Neural cell (in vitro differentiated cells): Measurements from ENCODE around the gene COL18A1. TPM values are rescaled to one million over a fixed set of nuclear protein-coding genes. Genes with fewer than 3 reads are reported as not detected.
"Not testable (repeated sequence)": the region's sequence is repeated elsewhere in the genome, so short reads cannot be mapped to it uniquely, and the experiment has no call there.

Experiments
- H2AFZ ChIP-seq: fragments of 200-600, 300-800 bp; sonication (generic), shearing (Covaris generic); 2 replicates; pipeline ENCODE4 v1.6.0; 2014; ENCODE audit warnings: low read depth, mild to moderate bottlenecking, antibody characterized with exemption, low read length, moderate library complexity
- H3F3A ChIP-seq: fragments of 200-600 bp; shearing (Covaris generic); 2 replicates; pipeline ENCODE4 v1.6.1; 2016; ENCODE audit warnings: mild to moderate bottlenecking, moderate library complexity, mixed read lengths, antibody characterized with exemption, low read length; ENCODE audit not compliant: insufficient read depth, poor library complexity, severe bottlenecking
- H3K27ac ChIP-seq: fragments of 200-600, 300-800 bp; sonication (generic), shearing (Covaris generic); 2 replicates; pipeline ENCODE4 v1.5.1; 2014; ENCODE audit warnings: mild to moderate bottlenecking, low read length, moderate library complexity
- H3K27me3 ChIP-seq: fragments of 300-800, 200-600 bp; sonication (generic), shearing (Covaris generic); 2 replicates; pipeline ENCODE4 v1.6.0; 2014; ENCODE audit warnings: mild to moderate bottlenecking, low read depth, low read length, moderate library complexity; ENCODE audit not compliant: insufficient read depth
- H3K36me3 ChIP-seq: fragments of 300-800, 200-600 bp; sonication (generic), shearing (Covaris generic); 2 replicates; pipeline ENCODE4 v1.5.1; 2014; ENCODE audit warnings: mild to moderate bottlenecking, antibody characterized with exemption, low read length, moderate library complexity; ENCODE audit not compliant: insufficient read depth
- H3K4me2 ChIP-seq: fragments of 300-800, 200-600 bp; sonication (generic), shearing (Covaris generic); 2 replicates; pipeline ENCODE4 v1.6.0; 2014; ENCODE audit warnings: mild to moderate bottlenecking, low read length
- H3K4me3 ChIP-seq: fragments of 300-800, 200-600 bp; sonication (generic), shearing (Covaris generic); 2 replicates; pipeline ENCODE4 v1.5.1; 2014; ENCODE audit warnings: mild to moderate bottlenecking, low read length, moderate library complexity
- H3K79me2 ChIP-seq: fragments of 200-600 bp; shearing (Covaris generic); replicated peaks from 2 replicates; pipeline ENCODE4 v1.6.0; 2014; ENCODE audit warnings: mild to moderate bottlenecking, low read length, moderate library complexity; ENCODE audit not compliant: insufficient read depth
- H3K9ac ChIP-seq: fragments of 300-800, 200-600 bp; sonication (generic), shearing (Covaris generic); 2 replicates; pipeline ENCODE4 v1.6.1; 2016; ENCODE audit warnings: mild to moderate bottlenecking, low read length, mixed read lengths
- H3K9me2 ChIP-seq: fragments of 200-600 bp; shearing (Covaris generic); 2 replicates; pipeline ENCODE4 v1.6.1; 2016; ENCODE audit warnings: mild to moderate bottlenecking, low read length, mixed read lengths; ENCODE audit not compliant: insufficient read depth
- H3K9me3 ChIP-seq: fragments of 200-600, 300-800 bp; sonication (generic), shearing (Covaris generic); 2 replicates; pipeline ENCODE4 v1.6.1; 2016; ENCODE audit warnings: mild to moderate bottlenecking, mixed run types, low read length, moderate library complexity, mixed read lengths
- H4K20me1 ChIP-seq: fragments of 200-600 bp; shearing (Covaris generic); 2 replicates; pipeline ENCODE4 v1.6.1; 2016; ENCODE audit warnings: mild to moderate bottlenecking, mixed run types; ENCODE audit not compliant: insufficient read depth
- EP300 ChIP-seq: fragments of 450-650 bp; conservative IDR thresholded peaks from 2 replicates; pipeline ENCODE4 v1.6.1; 2014; ENCODE audit warnings: antibody characterized with exemption, mild to moderate bottlenecking, moderate library complexity; ENCODE audit not compliant: poor library complexity, severe bottlenecking
- EZH2 ChIP-seq: fragments of 200-600, 300-800 bp; shearing (Covaris generic), sonication (generic); IDR thresholded peaks from 2 replicates; pipeline ENCODE4 v1.6.1; 2014; ENCODE audit warnings: antibody characterized with exemption, low read length, borderline replicate concordance, mild to moderate bottlenecking; ENCODE audit not compliant: insufficient read depth, poor library complexity, severe bottlenecking
- MXI1 ChIP-seq: fragments of 450-650 bp; conservative IDR thresholded peaks from 2 replicates; pipeline ENCODE4 v1.6.1; 2014; ENCODE audit warnings: antibody characterized with exemption, mild to moderate bottlenecking; ENCODE audit not compliant: poor library complexity, severe bottlenecking
- POLR2AphosphoS5 ChIP-seq: IDR thresholded peaks from 2 replicates; pipeline ENCODE4 v1.6.1; 2012
- RAD21 ChIP-seq: fragments of 450-650 bp; conservative IDR thresholded peaks from 2 replicates; pipeline ENCODE4 v1.6.1; 2014; ENCODE audit warnings: antibody characterized with exemption, mild to moderate bottlenecking, moderate library complexity
- SMC3 ChIP-seq: fragments of 450-650 bp; conservative IDR thresholded peaks from 2 replicates; pipeline ENCODE4 v1.6.1; 2014; ENCODE audit warnings: antibody characterized with exemption, mild to moderate bottlenecking, moderate library complexity; ENCODE audit not compliant: poor library complexity
- TAF1 ChIP-seq: IDR thresholded peaks from 2 replicates; pipeline ENCODE4 v1.6.1; 2012; ENCODE audit warnings: low read depth
- polyA plus RNA-seq: library from polyadenylated mRNA; depleted of rRNA; stranded (reverse); fragments of >200 nt; gene quantifications from 2 replicates; pipeline ENCODE4 v1.2.3, GENCODE V29; 2014
- TF ChIP-seq, protein P1 (sequence below): fragments of 450-650 bp; IDR thresholded peaks from 2 replicates; pipeline ENCODE4 v1.5.1; 2014; ENCODE audit warnings: antibody characterized with exemption, mild to moderate bottlenecking, moderate library complexity; ENCODE audit not compliant: poor library complexity, severe bottlenecking
- TF ChIP-seq, protein P2 (sequence below): IDR thresholded peaks from 2 replicates; pipeline ENCODE4 v1.6.1; 2012; ENCODE audit warnings: borderline replicate concordance

Gene COL18A1
- polyA plus RNA-seq, 1 donor from 2014 or later, result 2.5 TPM

DNA sequence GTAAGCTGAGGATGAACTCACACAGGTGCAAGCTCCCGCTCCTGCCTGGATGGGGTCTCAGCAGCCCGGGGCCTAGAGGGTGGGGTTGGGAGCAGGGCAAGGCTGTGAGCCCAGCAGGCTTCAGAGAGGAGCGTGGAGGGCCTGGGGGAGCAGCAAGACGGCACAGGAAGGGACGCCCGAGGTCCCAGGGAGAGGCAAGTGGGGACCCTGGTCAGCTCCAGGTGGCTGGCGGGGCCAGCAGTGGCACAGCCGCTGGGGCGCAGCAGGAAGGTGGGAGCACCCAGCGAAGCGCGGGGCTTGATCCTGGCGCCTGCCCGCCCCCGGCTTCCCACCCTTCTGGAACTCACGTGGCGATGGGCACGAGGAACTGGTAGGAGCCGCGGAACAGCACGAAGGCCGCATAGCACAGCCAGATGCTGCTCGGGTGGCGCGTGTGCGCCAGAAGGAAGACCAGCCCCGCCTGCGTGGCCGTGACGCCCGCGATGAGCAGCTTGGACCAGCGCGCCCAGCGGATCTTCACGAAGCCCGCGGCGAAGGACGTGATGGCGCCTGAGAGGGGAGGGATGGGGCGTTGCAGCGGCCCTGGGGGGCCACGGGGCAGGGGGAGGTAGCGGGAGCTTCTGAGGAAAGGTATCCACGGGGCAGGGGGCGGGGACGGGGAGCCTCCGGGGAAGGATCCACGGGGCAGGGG lies 125.6 kb downstream of the COL18A1 start:
- no peaks in the 10 kb centered on the region for H3K27me3 ChIP-seq
- H3K9me2 ChIP-seq, result no peaks in the 10 kb centered on the region
- no peaks in the 10 kb centered on the region for H3K79me2 ChIP-seq
- no peaks in the 10 kb centered on the region for H4K20me1 ChIP-seq
- no peak overlapping the region for H2AFZ ChIP-seq
- no peak overlapping the region for H3K9ac ChIP-seq
- no peaks in the 10 kb centered on the region for H3K9me3 ChIP-seq
- no peak overlapping the region for H3K27ac ChIP-seq
- H3K36me3 ChIP-seq, result peaks cover 3% of the 10 kb centered on the region
- H3K4me2 ChIP-seq, result no peak overlapping the region
- TF ChIP-seq SMC3 (no peak), TAF1 (no peak), POLR2AphosphoS5 (no peak)
- no peak overlapping the region for H3K4me3 ChIP-seq
- no peaks in the 10 kb centered on the region for H3F3A ChIP-seq

DNA sequence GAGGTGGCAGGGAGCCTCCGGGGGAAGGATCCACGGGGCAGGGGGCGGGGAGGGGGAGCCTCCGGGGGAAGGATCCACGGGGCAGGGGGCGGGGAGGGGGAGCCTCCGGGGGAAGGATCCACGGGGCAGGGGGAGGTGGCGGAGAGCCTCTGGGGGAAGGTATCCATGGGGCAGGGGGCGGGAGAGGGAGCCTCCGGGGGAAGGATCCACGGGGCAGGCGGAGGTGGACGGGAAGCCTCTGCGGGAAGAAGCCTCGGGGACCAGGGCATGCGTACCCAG lies 126.1 kb downstream of the COL18A1 start:
- not testable (repeated sequence) for H3F3A ChIP-seq, H3K27ac ChIP-seq, H3K27me3 ChIP-seq, H3K9ac ChIP-seq, H2AFZ ChIP-seq, H3K36me3 ChIP-seq, H3K9me3 ChIP-seq, H4K20me1 ChIP-seq, H3K79me2 ChIP-seq, H3K4me2 ChIP-seq, H3K9me2 ChIP-seq, H3K4me3 ChIP-seq

DNA sequence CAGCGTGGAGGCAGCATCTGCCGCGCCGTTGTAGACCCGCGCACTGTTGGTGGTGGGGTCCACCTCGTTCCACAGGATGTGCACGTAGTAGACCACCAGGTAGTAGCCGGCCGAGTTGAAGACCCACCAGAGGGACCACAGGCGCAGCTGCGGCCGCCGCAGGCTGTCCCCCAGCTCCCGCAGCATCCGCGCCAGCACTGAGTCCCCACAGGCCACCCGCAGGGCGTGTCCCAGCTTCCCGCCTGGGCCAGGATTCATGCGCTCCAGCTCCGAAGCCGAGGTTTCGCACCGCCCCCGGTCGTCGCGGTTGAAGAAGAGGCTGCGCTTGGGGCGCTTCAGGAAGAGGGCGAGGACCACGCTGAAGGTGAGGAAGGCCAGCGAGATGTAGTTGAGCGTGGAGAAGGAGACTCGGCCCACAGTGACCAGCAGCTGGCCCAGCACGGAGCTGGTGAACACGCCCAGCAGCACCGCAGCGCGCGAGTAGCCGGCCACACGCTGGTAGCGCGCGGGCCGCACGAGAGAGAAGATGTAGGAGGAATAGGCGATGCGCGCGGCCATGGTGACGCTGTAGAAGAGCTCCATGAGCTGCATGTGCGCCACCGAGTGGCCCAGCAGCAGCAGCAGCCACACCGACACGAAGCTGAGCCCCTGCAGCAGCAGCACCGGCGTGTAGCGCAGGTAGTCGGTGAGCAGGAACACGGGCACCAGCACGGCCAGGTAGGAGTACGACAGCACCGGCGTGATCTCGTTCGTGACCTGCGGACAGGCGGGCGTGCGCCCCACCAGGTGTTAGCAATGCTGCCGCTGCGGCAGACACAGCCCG lies 126.6 kb downstream of the COL18A1 start:
- Histone ChIP-seq H3K9me3 (no peaks in the 10 kb centered on the region), H3K79me2 (no peaks in the 10 kb centered on the region), H3K9ac (no peak overlapping the region), H3F3A (no peaks in the 10 kb centered on the region), H3K4me2 (no peak overlapping the region), H3K27me3 (no peaks in the 10 kb centered on the region), H3K9me2 (no peaks in the 10 kb centered on the region), H3K27ac (no peak overlapping the region), H2AFZ (no peak overlapping the region), H3K4me3 (no peak overlapping the region), H3K36me3 (peaks cover 3% of the 10 kb centered on the region), H4K20me1 (no peaks in the 10 kb centered on the region)
- TF ChIP-seq SMC3 (no peak), EZH2 (no peak), POLR2AphosphoS5 (no peak), MXI1 (no peak), TAF1 (no peak), EP300 (no peak), RAD21 (no peak)
- TF ChIP-seq, protein P1, sequence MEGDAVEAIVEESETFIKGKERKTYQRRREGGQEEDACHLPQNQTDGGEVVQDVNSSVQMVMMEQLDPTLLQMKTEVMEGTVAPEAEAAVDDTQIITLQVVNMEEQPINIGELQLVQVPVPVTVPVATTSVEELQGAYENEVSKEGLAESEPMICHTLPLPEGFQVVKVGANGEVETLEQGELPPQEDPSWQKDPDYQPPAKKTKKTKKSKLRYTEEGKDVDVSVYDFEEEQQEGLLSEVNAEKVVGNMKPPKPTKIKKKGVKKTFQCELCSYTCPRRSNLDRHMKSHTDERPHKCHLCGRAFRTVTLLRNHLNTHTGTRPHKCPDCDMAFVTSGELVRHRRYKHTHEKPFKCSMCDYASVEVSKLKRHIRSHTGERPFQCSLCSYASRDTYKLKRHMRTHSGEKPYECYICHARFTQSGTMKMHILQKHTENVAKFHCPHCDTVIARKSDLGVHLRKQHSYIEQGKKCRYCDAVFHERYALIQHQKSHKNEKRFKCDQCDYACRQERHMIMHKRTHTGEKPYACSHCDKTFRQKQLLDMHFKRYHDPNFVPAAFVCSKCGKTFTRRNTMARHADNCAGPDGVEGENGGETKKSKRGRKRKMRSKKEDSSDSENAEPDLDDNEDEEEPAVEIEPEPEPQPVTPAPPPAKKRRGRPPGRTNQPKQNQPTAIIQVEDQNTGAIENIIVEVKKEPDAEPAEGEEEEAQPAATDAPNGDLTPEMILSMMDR, result no peak
- TF ChIP-seq, protein P2, sequence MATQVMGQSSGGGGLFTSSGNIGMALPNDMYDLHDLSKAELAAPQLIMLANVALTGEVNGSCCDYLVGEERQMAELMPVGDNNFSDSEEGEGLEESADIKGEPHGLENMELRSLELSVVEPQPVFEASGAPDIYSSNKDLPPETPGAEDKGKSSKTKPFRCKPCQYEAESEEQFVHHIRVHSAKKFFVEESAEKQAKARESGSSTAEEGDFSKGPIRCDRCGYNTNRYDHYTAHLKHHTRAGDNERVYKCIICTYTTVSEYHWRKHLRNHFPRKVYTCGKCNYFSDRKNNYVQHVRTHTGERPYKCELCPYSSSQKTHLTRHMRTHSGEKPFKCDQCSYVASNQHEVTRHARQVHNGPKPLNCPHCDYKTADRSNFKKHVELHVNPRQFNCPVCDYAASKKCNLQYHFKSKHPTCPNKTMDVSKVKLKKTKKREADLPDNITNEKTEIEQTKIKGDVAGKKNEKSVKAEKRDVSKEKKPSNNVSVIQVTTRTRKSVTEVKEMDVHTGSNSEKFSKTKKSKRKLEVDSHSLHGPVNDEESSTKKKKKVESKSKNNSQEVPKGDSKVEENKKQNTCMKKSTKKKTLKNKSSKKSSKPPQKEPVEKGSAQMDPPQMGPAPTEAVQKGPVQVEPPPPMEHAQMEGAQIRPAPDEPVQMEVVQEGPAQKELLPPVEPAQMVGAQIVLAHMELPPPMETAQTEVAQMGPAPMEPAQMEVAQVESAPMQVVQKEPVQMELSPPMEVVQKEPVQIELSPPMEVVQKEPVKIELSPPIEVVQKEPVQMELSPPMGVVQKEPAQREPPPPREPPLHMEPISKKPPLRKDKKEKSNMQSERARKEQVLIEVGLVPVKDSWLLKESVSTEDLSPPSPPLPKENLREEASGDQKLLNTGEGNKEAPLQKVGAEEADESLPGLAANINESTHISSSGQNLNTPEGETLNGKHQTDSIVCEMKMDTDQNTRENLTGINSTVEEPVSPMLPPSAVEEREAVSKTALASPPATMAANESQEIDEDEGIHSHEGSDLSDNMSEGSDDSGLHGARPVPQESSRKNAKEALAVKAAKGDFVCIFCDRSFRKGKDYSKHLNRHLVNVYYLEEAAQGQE, result no peak
